ENCODE data around the gene FRMPD2.

FRMPD2 gene

GRCh38 chr10:48216204-48216505 is 58.3 kb downstream of the FRMPD2 start:
- TF ChIP-seq EZH2 (IDR thresholded peaks at IDR 0.05; ENCODE audit: borderline replicate concordance, low read depth, low read length, severe bottlenecking) (no peak), CTCF (IDR thresholded peaks at IDR 0.05; ENCODE audit: borderline replicate concordance, extremely low read depth, low read length, poor library complexity, severe bottlenecking) (no peak)
- Histone ChIP-seq H3K27ac (ENCODE audit: low read length) (no peak overlapping the region), H3K4me2 (ENCODE audit: insufficient read depth, low read length) (no peak overlapping the region), H4K20me1 (ENCODE audit: insufficient read depth, low read length) (no peaks in the 10 kb centered on the region), H3K36me3 (ENCODE audit: insufficient read depth, low read length) (no peaks in the 10 kb centered on the region), H2AFZ (ENCODE audit: low read depth, low read length) (no peak overlapping the region), H3K27me3 (ENCODE audit: insufficient read depth, low read length, poor library complexity) (no peaks in the 10 kb centered on the region), H3K79me2 (ENCODE audit: insufficient read depth, low read length) (no peaks in the 10 kb centered on the region), H3K4me1 (ENCODE audit: insufficient read depth, low read length) (no peaks in the 10 kb centered on the region), H3K9me3 (ENCODE audit: insufficient read depth, low read length, severe bottlenecking) (peaks cover 6% of the 10 kb centered on the region), H3K4me3 (ENCODE audit: low read depth in 1 of 2, low read length in 2 of 2) (no peak overlapping the region), H3K9ac (ENCODE audit: low read depth, low read length) (no peak overlapping the region)
- no peak for DNase-seq
- no peak for ATAC-seq (ENCODE audit: insufficient read depth, low read depth)

- no peak overlapping the region for H3K4me3 ChIP-seq (ENCODE audit: low read depth in 1 of 2, low read length in 2 of 2)
- H3K36me3 ChIP-seq (ENCODE audit: insufficient read depth, low read length), result no peaks in the 10 kb centered on the region
- H4K20me1 ChIP-seq (ENCODE audit: insufficient read depth, low read length), result no peaks in the 10 kb centered on the region
- TF ChIP-seq CTCF (IDR thresholded peaks at IDR 0.05; ENCODE audit: borderline replicate concordance, extremely low read depth, low read length, poor library complexity, severe bottlenecking) (peak; percentile 89), EZH2 (IDR thresholded peaks at IDR 0.05; ENCODE audit: borderline replicate concordance, low read depth, low read length, severe bottlenecking) (no peak)
- no peak overlapping the region for H2AFZ ChIP-seq (ENCODE audit: low read depth, low read length)
- H3K4me1 ChIP-seq (ENCODE audit: insufficient read depth, low read length), result no peaks in the 10 kb centered on the region
- H3K9me3 ChIP-seq (ENCODE audit: insufficient read depth, low read length, severe bottlenecking), result peaks cover 6% of the 10 kb centered on the region
- peak; percentile 80 for ATAC-seq (ENCODE audit: insufficient read depth, low read depth)
- no peak overlapping the region for H3K4me2 ChIP-seq (ENCODE audit: insufficient read depth, low read length)
- no peaks in the 10 kb centered on the region for H3K27me3 ChIP-seq (ENCODE audit: insufficient read depth, low read length, poor library complexity)
- DNase-seq, result peak; percentile 72
- no peak overlapping the region for H3K9ac ChIP-seq (ENCODE audit: low read depth, low read length)
- H3K27ac ChIP-seq (ENCODE audit: low read length), result 0 out of 2 replicates have a peak overlapping the region, but pooled peaks have one; percentile 5
- no peaks in the 10 kb centered on the region for H3K79me2 ChIP-seq (ENCODE audit: insufficient read depth, low read length)
These were observed 58.9 kb downstream of the FRMPD2 start for GRCh38 chr10:48215486-48216203.

GRCh38 chr10:48214716-48215485 is 59.6 kb downstream of the FRMPD2 start:
- H3K4me1 ChIP-seq (ENCODE audit: insufficient read depth, low read length), result no peaks in the 10 kb centered on the region

More at GRCh38 chr10:48214716-48215485, 59.6 kb downstream of the FRMPD2 start:
- H3K9me3 ChIP-seq (ENCODE audit: insufficient read depth, low read length, severe bottlenecking), result peaks cover 6% of the 10 kb centered on the region
- H3K9ac ChIP-seq (ENCODE audit: low read depth, low read length), result no peak overlapping the region
- H3K27ac ChIP-seq (ENCODE audit: low read length), result 0 out of 2 replicates have a peak overlapping the region, but pooled peaks have one; percentile 5
- no peak overlapping the region for H3K4me3 ChIP-seq (ENCODE audit: low read depth in 1 of 2, low read length in 2 of 2)
- no peaks in the 10 kb centered on the region for H4K20me1 ChIP-seq (ENCODE audit: insufficient read depth, low read length)
- no peak overlapping the region for H2AFZ ChIP-seq (ENCODE audit: low read depth, low read length)
- ATAC-seq (ENCODE audit: insufficient read depth, low read depth), result no peak
- TF ChIP-seq EZH2 (IDR thresholded peaks at IDR 0.05; ENCODE audit: borderline replicate concordance, low read depth, low read length, severe bottlenecking), result no peak
- TF ChIP-seq CTCF (IDR thresholded peaks at IDR 0.05; ENCODE audit: borderline replicate concordance, extremely low read depth, low read length, poor library complexity, severe bottlenecking), result no peak
- no peak for DNase-seq
- no peaks in the 10 kb centered on the region for H3K36me3 ChIP-seq (ENCODE audit: insufficient read depth, low read length)
- no peaks in the 10 kb centered on the region for H3K79me2 ChIP-seq (ENCODE audit: insufficient read depth, low read length)
- no peaks in the 10 kb centered on the region for H3K27me3 ChIP-seq (ENCODE audit: insufficient read depth, low read length, poor library complexity)
- no peak overlapping the region for H3K4me2 ChIP-seq (ENCODE audit: insufficient read depth, low read length)

All from DND-41 (cell line).